ENCODE measurements around the gene RFNG. TPM values are rescaled to one million over a fixed set of nuclear protein-coding genes. Genes with fewer than 3 reads are reported as not detected.

RFNG gene
- total RNA-seq, 1 experiment from 2014 or later: 43.4 TPM

DNA sequence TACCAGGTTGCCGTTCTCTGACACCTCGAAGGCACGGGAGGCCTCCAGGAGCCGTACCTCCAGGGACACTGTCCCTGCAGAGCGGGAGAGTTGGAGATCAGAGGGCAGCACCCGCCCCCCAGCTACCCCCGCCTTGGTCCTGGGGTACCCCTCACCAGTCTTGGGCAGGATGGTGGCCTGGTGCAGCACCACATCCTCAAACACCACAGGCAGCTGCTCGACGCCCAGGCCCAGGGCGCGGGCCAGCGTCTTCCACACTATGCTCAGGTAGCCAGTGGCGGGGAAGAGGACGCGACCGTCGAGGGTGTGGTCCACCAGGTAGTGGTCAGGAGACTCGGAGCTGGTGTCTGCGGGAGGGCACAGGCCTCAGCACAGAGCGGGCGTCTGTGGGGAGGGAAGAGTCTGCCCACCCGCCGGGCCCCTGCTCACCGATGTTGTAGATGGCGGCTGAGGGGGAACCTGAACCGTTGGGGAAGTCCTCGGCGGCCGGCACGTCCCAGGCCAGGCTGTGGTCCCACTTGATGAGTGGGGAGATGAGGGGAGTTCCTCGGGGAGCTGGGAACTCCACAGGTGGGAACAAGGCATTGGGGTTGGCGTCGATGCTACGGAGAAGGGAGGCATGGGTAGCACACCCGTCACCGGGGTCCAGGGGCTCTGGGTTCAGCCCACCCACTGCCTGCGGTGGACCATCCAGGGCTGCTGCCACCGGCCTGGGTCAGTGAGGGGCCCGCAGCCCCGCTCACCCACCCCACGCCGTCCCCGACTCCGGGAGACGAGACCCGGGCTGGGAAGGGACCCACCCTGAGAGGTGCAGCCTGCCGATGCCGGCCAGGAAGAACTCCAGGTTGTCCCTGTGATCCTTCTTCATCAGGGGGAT, 36.6 kb upstream of the RFNG start:
- Histone ChIP-seq H3K27ac (ENCODE audit: low read length) (no peak overlapping the region), H3K4me3 (ENCODE audit: low read depth in 2 of 2, low read length in 2 of 2) (no peak overlapping the region), H3K36me3 (ENCODE audit: control insufficient read depth, insufficient read depth, low read length) (peaks cover 40% of the 10 kb centered on the region), H3K9me3 (ENCODE audit: control insufficient read depth, insufficient read depth, low read depth, low read length) (no peaks in the 10 kb centered on the region), H3K4me1 (ENCODE audit: control insufficient read depth, insufficient read depth, low read length) (no peaks in the 10 kb centered on the region), H3K27me3 (ENCODE audit: control insufficient read depth, insufficient read depth, low read length) (no peaks in the 10 kb centered on the region)
- DNase-seq (ENCODE audit: low read depth, low spot score) (no peak), ATAC-seq (no peak)
- ChIA-PET POLR2A (no interaction called here), CTCF (interaction anchor here (0.7 to 1.2 kb wide), 2 partner anchors 40 to 51 kb away, joined by 3 read pairs; partner anchors contain the start of gene DCXR)
- TF ChIP-seq, protein P1, sequence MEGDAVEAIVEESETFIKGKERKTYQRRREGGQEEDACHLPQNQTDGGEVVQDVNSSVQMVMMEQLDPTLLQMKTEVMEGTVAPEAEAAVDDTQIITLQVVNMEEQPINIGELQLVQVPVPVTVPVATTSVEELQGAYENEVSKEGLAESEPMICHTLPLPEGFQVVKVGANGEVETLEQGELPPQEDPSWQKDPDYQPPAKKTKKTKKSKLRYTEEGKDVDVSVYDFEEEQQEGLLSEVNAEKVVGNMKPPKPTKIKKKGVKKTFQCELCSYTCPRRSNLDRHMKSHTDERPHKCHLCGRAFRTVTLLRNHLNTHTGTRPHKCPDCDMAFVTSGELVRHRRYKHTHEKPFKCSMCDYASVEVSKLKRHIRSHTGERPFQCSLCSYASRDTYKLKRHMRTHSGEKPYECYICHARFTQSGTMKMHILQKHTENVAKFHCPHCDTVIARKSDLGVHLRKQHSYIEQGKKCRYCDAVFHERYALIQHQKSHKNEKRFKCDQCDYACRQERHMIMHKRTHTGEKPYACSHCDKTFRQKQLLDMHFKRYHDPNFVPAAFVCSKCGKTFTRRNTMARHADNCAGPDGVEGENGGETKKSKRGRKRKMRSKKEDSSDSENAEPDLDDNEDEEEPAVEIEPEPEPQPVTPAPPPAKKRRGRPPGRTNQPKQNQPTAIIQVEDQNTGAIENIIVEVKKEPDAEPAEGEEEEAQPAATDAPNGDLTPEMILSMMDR (IDR thresholded peaks at IDR 0.05): no peak
- no peak for TF ChIP-seq TCF7L2 (IDR thresholded peaks at IDR 0.05; ENCODE audit: low read depth, low read length)
- no peak for TF ChIP-seq SIN3A (IDR thresholded peaks at IDR 0.05; ENCODE audit: borderline replicate concordance, insufficient read depth, low read depth, low read length)
- TF ChIP-seq, protein P2, sequence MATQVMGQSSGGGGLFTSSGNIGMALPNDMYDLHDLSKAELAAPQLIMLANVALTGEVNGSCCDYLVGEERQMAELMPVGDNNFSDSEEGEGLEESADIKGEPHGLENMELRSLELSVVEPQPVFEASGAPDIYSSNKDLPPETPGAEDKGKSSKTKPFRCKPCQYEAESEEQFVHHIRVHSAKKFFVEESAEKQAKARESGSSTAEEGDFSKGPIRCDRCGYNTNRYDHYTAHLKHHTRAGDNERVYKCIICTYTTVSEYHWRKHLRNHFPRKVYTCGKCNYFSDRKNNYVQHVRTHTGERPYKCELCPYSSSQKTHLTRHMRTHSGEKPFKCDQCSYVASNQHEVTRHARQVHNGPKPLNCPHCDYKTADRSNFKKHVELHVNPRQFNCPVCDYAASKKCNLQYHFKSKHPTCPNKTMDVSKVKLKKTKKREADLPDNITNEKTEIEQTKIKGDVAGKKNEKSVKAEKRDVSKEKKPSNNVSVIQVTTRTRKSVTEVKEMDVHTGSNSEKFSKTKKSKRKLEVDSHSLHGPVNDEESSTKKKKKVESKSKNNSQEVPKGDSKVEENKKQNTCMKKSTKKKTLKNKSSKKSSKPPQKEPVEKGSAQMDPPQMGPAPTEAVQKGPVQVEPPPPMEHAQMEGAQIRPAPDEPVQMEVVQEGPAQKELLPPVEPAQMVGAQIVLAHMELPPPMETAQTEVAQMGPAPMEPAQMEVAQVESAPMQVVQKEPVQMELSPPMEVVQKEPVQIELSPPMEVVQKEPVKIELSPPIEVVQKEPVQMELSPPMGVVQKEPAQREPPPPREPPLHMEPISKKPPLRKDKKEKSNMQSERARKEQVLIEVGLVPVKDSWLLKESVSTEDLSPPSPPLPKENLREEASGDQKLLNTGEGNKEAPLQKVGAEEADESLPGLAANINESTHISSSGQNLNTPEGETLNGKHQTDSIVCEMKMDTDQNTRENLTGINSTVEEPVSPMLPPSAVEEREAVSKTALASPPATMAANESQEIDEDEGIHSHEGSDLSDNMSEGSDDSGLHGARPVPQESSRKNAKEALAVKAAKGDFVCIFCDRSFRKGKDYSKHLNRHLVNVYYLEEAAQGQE (IDR thresholded peaks at IDR 0.05; ENCODE audit: insufficient read depth in 1 of 2, low read depth in 2 of 2, low read length in 1 of 2): no peak
- no peak for TF ChIP-seq POLR2AphosphoS5 (IDR thresholded peaks at IDR 0.05; ENCODE audit: low read depth, low read length)
- BruUV-seq (replicated peaks): no TSS peak
- intact Hi-C loops (cut with micrococcal nuclease; ENCODE audit: unreplicated experiment) (no loop called here), in situ Hi-C loops (cut with HindIII; ENCODE audit: low pct_unique_long_range_greater_than_20kb, low sequenced_read_pairs) (no loop called here)

DNA sequence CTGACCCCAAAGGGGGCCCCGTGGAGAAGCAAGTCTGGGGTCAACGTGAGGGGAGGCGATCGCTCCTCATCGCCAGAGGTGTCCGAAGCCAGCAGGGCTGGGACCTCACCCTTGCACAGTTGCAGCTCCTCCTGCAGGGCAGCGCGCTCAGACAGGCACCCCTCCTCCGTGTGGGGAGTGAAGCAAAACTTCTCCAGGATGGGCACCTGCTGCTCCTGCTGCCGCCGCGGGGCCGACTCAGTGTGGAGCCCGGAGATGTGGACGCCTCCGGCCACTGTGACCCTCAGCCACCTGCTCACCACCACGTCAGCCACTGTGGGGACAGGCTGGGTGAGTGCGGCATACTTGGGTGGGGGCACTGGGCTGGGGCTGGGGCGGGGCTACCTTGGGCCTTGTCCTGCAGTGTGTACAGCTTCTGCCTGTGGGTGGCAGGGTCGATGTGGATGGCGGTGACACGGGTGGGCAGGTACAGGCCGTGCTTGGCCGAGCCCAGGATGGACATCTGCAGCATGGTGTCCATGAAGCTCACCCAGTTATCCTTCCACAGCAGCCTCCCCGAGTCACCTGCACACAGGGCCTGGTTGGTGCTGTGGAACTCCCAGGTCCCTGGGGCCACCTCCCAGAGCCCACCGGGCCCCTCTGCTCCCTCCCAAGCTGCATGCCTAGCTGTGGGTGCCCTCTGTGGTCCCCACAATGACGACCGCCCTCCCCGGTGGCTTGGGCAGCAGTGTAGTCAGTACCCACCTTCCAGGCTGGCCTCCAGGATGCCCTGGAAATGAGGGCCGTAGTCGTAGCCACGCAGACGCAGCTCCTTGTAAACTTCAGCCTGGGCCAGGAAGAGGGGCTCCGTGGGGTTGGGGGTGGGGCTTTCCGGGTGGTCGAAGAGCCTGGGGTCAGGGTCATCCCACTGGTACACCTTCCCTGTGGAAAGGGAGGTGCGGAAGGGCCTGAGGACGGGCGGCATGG, 35.6 kb upstream of the RFNG start:
- H3K36me3 ChIP-seq (ENCODE audit: control insufficient read depth, insufficient read depth, low read length): peaks cover 34% of the 10 kb centered on the region
- H3K4me3 ChIP-seq (ENCODE audit: low read depth in 2 of 2, low read length in 2 of 2): no peak overlapping the region
- no TSS peak for BruUV-seq (replicated peaks)
- no peak overlapping the region for H3K27ac ChIP-seq (ENCODE audit: low read length)
- H3K27me3 ChIP-seq (ENCODE audit: control insufficient read depth, insufficient read depth, low read length): no peaks in the 10 kb centered on the region
- ATAC-seq (no peak), DNase-seq (ENCODE audit: low read depth, low spot score) (no peak)
- in situ Hi-C loops (cut with HindIII; ENCODE audit: low pct_unique_long_range_greater_than_20kb, low sequenced_read_pairs) (no loop called here), intact Hi-C loops (cut with micrococcal nuclease; ENCODE audit: unreplicated experiment) (no loop called here)
- POLR2A ChIA-PET: no interaction called here
- no peaks in the 10 kb centered on the region for H3K9me3 ChIP-seq (ENCODE audit: control insufficient read depth, insufficient read depth, low read depth, low read length)
- CTCF ChIA-PET: interaction anchor here (0.7 to 1.2 kb wide), 2 partner anchors 39 to 50 kb away, joined by 3 read pairs; partner anchors contain the start of gene DCXR
- H3K4me1 ChIP-seq (ENCODE audit: control insufficient read depth, insufficient read depth, low read length): no peaks in the 10 kb centered on the region
- TF ChIP-seq, protein P2 (IDR thresholded peaks at IDR 0.05; ENCODE audit: insufficient read depth in 1 of 2, low read depth in 2 of 2, low read length in 1 of 2): no peak
- no peak for TF ChIP-seq TCF7L2 (IDR thresholded peaks at IDR 0.05; ENCODE audit: low read depth, low read length)
- TF ChIP-seq POLR2AphosphoS5 (IDR thresholded peaks at IDR 0.05; ENCODE audit: low read depth, low read length): no peak
- TF ChIP-seq SIN3A (IDR thresholded peaks at IDR 0.05; ENCODE audit: borderline replicate concordance, insufficient read depth, low read depth, low read length): no peak
- TF ChIP-seq, protein P1 (IDR thresholded peaks at IDR 0.05): no peak

Measured in Panc1 (cell line).